Coronary artery (tissue), 2 donors: ENCODE data around the gene UQCRHL.
A peak's percentile ranks its signal among the peaks of the same experiment; 100 is the strongest.

Experiments used
- DNase-seq: peaks from one replicate; pipeline ENCODE4 v3.0.0-alpha.2; 2017; ENCODE audit warnings: low spot score
- H3K27ac ChIP-seq, 2 donors: fragments of 200-600 bp; sonication (generic); one replicate each; pipeline ENCODE4 v1.5.1; 2016 to 2019
- H3K4me3 ChIP-seq: fragments of 200-600 bp; sonication (generic); 2 replicates; pipeline ENCODE4 v1.5.1; 2016; ENCODE audit warnings: mild to moderate bottlenecking, moderate library complexity
- TF ChIP-seq, protein P1 (sequence below): fragments of 200-600 bp; sonication (generic); IDR thresholded peaks from one replicate; pipeline ENCODE4 v1.5.1; 2019; ENCODE audit warnings: antibody characterized with exemption

Gene UQCRHL

DNA sequence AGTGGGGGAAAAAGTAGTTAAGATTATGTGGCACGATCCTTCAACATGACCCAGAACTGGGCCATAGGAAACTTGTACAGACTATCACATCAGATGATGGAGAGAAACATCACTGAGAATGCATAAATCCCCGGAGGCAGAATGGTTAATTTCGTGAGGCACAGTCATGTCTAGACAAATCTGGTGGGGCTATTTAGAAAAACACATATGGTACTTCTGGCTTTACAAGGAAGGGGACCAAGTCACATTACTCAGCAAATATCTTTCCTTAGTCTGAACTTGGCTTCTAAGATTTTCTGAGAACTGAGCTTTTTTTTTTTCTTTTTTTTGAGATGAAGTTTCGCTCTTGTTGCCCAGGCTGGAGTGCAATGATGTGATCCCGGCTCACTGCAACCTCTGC is 9.2 kb upstream of the UQCRHL start:
- Histone ChIP-seq H3K4me3 (no peak overlapping the region), H3K27ac (peak overlapping the region; percentile 42 to 45)
- DNase-seq: no peak
- TF ChIP-seq, protein P1, sequence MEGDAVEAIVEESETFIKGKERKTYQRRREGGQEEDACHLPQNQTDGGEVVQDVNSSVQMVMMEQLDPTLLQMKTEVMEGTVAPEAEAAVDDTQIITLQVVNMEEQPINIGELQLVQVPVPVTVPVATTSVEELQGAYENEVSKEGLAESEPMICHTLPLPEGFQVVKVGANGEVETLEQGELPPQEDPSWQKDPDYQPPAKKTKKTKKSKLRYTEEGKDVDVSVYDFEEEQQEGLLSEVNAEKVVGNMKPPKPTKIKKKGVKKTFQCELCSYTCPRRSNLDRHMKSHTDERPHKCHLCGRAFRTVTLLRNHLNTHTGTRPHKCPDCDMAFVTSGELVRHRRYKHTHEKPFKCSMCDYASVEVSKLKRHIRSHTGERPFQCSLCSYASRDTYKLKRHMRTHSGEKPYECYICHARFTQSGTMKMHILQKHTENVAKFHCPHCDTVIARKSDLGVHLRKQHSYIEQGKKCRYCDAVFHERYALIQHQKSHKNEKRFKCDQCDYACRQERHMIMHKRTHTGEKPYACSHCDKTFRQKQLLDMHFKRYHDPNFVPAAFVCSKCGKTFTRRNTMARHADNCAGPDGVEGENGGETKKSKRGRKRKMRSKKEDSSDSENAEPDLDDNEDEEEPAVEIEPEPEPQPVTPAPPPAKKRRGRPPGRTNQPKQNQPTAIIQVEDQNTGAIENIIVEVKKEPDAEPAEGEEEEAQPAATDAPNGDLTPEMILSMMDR: no peak

DNA sequence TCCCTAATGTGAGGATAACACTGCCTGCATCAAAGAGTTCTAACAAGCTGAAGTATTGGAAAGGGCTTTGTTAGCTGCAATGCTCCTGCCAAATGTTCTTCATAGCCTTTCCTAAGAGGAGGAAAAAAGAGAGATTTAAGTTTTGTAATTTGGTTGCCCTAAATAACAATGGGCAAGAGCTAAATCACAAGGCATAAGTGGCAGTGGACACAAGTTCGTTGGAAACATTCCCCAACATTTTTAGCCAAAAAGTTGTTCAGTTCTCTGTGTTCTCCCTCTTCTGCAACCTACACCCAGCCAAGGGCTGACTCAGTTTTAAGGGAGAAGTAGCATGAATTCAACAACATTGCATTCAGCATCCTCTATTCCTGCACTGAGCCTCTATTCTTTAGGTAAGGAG is 2.6 kb upstream of the UQCRHL start:
- H3K4me3 ChIP-seq: no peak overlapping the region
- DNase-seq: no peak
- TF ChIP-seq, protein P1: no peak
- peak overlapping the region; percentile 68 to 91 for H3K27ac ChIP-seq

DNA sequence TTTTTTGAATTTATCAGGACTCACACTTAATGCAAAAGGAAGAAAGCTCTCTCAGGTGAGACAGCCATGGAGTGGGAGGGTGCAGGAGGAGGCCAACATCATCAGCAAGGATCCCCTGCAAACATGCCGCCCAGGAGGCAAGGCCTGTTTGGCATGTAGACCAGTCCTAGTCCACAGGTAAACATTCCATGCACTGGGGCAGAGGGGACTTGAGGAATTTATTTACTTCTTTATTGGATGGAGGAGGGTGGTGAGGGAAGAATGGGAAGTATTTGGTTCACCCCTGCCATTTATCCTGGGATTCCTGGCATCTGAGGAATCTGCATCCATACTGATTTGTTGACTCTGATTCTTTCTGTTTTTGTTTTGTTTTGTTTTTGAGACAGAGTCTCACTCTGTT is 1.5 kb upstream of the UQCRHL start:
- TF ChIP-seq, protein P1: no peak
- Histone ChIP-seq H3K27ac (peak overlapping the region; percentile 68 to 91), H3K4me3 (no peak overlapping the region)
- DNase-seq: no peak

DNA sequence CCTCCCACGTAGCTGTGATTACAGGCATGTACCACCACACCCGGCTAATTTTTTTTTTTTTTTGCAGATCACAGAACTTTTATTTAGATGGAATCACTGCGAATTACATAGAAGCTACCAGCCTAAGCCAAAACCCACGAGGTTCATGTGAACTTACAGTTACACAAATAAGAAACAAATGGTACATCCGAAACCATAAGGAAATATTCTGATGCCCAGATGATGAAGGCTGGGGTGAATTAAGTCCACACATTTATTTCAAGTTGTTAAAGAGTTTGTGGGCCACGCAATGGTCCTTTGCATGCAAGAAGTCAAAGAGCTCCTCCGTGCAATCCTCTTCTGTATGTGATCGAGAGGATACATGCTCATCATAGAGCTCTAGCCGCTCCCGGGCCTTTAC is 328 bp downstream of the UQCRHL start:
- H3K27ac ChIP-seq: no peak overlapping the region
- TF ChIP-seq, protein P1: no peak
- no peak for DNase-seq
- no peak overlapping the region for H3K4me3 ChIP-seq

DNA sequence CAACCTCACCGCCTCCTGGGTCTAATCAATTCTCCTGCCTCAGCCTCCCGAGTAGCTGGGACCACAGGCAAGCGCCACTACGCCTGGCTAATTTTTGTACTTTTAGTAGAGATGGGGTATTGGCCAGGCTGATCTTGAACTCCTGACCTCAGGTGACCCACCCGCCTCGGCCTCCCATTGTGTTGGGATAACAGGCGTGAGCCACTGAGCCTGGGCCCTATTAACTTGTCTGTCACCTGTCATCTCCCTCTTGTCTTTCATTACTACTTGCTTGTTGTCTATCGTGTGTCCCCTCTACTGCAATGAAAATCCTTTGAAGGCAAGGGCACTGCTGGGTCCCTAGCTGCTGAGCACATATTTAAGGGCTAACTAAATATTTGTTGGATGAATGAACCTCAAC is 3.4 kb downstream of the UQCRHL start:
- H3K27ac ChIP-seq: no peak overlapping the region
- no peak for DNase-seq
- TF ChIP-seq, protein P1: no peak
- no peak overlapping the region for H3K4me3 ChIP-seq

DNA sequence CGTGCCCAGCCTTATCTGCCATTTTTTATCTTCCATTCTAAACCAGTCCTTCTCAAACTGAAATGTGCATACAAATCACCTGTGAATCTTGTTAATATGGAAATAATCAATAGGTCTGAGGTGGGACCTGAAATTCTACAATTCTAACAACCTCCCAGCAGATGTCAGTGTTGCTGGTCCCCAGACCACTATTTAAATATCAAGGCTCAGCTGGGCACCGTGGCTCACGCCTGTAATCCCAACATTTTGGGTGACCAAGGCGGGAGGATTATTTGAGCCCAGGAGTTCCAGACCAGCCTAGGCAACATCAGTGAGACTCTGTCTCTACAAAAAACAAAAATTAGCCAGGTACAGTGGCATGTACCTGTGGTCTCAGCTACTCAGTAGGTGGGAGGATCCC is 4.1 kb downstream of the UQCRHL start:
- TF ChIP-seq, protein P1: no peak
- no peak overlapping the region for H3K4me3 ChIP-seq
- no peak for DNase-seq
- H3K27ac ChIP-seq: no peak overlapping the region

DNA sequence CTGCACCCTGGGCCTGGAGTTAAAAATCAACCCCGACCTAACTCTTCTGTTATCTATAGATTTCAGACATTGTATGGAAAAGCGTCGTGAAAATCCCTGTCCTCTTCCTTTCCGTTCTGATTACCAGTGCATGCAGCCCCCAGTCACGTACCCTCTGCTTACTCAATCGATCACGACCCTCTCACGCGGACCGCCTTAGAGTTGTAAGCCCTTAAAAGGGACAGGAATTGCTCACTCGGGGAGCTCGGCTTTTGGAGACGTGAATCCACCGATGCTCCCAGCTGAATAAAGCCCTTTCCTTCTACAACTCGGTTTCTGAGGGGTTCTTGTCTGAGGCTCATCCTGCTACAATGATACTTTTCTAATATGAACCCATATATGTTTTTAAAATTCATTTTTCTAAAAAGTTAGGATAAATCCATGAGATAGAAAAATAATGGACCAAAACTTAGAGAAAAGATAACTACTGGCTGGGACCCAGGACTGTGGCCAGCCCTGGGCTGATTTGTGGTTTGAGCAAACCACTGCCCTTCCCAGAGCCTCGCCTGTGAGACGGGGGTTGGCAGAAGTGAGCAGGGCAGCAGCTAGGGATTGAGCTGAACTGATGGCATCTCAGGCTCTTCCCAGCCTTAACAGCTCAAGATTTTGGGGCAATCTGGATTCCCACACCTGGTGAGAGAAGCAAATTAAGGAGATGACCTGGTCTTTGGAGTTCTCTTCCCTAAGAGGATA is 5.0 kb downstream of the UQCRHL start:
- TF ChIP-seq, protein P1: no peak
- H3K4me3 ChIP-seq: no peak overlapping the region
- H3K27ac ChIP-seq: peak overlapping the region; percentile 95 to 99
- no peak for DNase-seq
